DMS153 (cell line): Measurements from ENCODE around the gene NFRKB.
A peak's percentile ranks its signal among the peaks of the same experiment; 100 is the strongest.
"Not testable (repeated sequence)": the region's sequence is repeated elsewhere in the genome, so short reads cannot be mapped to it uniquely, and the experiment has no call there.

Experiments
- DNase-seq: peaks from one replicate; lab custom pipeline; 2025; lab: John Stamatoyannopoulos, UW

Gene NFRKB

GRCh38 chr11:129894278-129895125 lies 876 bp downstream of the NFRKB start:
- DNase-seq: no peak

- no peak for DNase-seq
Measured at GRCh38 chr11:129888451-129888850, 6.9 kb downstream of the NFRKB start.

DNA sequence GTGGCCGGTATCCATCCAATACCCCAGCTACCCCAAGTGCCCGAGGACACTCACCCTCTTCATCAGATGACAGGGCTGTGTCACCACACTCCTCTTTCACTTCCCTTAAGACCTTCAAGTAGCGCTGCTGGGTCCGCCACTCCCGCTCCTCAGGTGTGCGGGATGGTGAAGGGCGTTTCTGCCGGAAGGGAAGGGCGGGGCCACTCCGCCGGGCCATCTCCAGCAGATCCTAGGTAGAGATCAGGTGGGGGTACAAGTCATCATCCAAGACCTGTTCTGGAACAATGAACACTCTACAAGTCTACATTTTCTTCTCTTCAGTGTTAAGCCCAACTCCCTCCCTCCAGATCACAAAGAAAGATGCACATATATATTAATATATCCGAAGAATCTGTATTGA lies 10.0 kb downstream of the NFRKB start:
- no peak for DNase-seq

DNA sequence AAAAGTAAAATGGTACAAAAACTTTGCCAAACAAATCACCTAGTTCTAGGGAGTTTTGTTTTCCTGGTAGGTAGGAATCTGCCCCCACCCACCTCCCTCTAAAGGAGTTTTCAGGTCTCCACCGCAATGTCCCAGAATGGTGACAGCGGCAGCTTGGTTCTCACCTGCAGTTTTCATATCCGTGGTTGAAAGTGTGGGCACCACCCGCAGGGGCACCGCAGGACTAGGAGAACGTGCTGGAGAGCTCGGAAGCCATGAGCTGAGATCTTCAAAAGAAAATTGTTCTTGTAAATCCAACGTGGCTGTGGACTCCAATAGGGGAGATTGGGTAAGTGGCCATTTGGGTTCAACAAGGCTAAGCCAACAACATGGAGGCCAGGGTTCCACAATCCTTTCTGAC lies 10.8 kb downstream of the NFRKB start:
- DNase-seq: no peak

DNA sequence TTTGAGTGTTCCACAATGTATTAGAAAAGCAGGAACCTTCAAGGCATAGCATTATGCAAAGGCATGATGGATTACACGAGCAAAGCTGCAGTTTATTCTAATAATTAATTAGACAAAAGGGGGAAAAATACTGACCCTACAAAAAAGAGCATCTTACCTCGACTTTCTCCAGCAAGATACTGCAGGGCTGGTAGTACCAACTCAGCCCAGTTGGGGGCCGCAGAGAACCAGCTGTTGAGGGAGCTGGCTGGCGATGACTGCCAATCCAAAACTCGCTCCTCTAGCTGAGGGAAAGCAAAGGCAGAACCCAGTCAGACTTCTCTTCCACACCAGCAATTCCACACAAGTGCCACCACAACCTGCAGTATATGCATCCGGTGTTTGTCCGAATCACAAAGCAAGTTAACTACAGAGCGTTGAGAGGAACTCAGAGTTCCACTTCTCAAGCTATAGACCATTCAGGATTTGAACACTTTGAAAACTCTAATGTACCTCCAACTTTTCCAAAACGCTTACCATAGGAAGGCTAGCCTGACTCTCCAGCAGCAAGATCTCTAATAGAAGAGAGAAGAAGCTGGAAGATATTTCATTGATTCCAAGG lies 13.7 kb downstream of the NFRKB start:
- DNase-seq: no peak

DNA sequence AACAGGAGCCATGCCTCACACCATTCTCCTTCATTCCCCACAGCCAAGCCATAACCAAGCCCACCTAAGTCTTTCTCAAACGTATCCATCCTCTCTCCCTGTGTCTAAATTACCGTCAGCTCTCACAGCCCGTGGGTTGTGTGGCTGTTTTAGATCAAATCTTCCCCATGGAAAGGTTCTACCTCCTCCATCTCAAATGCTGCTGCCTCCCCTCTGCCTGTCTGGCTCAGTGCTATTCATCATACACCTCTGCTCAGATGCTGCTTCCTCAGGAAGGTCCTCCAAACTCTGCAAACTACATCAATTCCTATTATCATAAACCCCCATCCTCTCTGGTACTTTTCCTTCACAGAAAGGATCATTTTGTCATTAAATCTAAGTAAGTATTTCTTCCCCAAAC lies 15.1 kb downstream of the NFRKB start:
- no peak for DNase-seq

GRCh38 chr11:129871914-129872313 lies 23.5 kb downstream of the NFRKB start:
- no peak for DNase-seq

DNA sequence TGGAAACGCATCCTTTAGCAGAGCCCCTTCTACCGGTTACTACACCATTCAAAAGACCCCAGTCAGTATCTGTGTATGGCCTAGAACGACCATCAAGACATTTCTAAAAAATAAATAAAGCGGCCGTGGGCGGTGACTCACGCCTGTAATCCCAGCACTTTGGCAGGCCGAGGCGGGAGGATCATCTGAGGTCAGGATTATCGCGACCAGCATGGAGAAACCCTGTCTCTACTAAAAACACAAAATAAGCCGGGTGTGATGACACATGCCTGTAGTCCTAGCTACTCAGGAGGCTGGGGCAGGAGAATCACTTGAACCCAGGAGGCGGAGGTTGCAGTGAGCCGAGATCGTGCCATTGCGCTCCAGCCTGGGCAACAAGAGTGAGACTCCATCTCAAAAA lies 26.8 kb downstream of the NFRKB start:
- DNase-seq: not testable (repeated sequence)

GRCh38 chr11:129866311-129866710 lies 29.1 kb downstream of the NFRKB start:
- DNase-seq: no peak

- DNase-seq: no peak
Measured at GRCh38 chr11:129865701-129866100, 29.7 kb downstream of the NFRKB start.

DNA sequence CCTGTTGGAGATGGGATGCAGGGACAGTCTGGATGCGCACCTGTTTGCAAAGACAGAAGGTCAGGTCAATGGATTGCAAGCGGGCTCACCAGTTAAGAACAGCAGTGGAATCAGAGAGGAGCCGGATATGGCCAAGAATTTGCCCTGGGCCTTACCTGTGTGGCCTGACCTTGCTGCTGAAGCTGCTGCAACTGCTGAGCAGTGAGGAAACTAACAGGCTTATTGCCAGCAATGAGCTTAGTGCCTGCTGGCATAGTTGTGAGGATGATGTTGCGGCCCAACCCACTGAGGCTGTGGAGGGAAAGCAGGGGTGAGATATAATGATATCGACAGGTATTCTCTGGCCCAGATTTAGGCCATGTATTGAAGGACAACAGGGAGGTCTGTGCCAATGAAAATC lies 30.6 kb downstream of the NFRKB start:
- no peak for DNase-seq

DNA sequence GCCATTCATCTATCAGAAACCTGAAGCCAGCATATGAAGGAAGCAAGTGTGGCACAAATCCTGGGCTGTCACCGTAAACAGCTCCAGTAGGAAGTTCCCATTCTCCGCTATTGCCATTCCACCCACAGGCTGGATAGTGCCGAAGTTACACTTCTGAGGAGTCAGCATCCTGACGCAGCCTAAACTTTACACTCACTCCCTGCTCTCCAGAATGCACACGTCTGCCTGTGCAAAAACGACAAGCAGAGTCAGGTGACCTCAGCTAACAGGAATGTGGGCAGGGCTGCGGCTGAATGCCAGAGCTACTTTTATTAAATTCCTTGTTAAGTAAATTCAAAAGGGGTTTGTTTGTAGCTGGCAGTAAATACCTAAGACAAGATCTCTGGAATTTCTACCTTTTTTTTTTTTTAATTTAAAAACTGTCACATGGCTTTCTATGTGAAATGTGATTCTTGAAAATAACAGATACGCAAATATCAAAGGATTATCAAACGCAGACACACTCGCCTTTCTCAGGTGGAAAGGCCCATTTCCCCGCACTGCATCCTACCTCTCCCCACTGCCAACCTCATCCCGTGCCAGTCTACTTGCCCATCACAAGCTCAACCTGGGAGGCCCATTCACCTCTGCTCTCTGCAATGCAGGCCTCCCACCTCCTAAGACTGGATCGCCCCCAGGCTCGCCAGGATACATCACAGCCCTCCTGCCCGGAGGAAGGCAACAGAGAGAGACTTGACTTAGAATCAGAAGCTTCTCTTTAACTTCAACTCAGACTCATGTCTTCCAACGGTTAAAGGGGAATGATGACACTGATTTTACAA lies 33.5 kb downstream of the NFRKB start:
- DNase-seq: no peak

GRCh38 chr11:129856036-129856435 lies 39.3 kb downstream of the NFRKB start:
- DNase-seq: no peak

- DNase-seq: no peak
Measured at GRCh38 chr11:129855086-129855485, 40.3 kb downstream of the NFRKB start.

GRCh38 chr11:129854232-129854805 lies 41.1 kb downstream of the NFRKB start:
- no peak for DNase-seq

GRCh38 chr11:129853518-129854231 lies 41.7 kb downstream of the NFRKB start:
- DNase-seq: peak; percentile 93

DNA sequence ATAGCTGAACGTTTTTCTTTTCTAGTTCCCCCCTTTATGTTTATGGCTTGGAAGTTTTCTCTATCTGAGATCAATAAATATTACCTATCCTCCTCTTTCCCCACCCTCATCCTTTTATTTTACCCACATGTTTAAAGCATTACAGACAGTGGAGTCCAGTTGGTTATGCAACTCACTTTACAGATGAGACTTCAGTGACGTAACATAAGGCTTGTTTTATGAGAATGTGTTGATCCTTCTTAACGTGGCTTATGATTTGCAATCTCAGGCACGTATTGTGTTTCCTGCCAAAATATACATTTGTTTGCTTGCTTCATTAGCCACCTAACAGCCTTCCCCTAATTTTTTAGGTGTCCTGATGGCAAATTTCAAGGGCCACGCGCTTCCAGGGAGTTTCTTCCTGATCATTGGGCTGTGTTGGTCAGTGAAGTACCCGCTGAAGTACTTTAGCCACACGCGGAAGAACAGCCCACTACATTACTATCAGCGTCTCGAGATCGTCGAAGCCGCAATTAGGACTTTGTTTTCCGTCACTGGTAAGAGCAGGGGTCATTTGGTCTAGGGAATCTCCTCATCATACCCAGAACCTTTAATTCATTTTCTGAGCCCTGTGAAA lies 43.1 kb downstream of the NFRKB start:
- no peak for DNase-seq

GRCh38 chr11:129849447-129850130 lies 45.8 kb downstream of the NFRKB start:
- DNase-seq: no peak

GRCh38 chr11:129847361-129847760 lies 48.0 kb downstream of the NFRKB start:
- DNase-seq: not testable (repeated sequence)

- DNase-seq: peak; percentile 85
Measured at GRCh38 chr11:129846508-129847335, 48.7 kb downstream of the NFRKB start.
